ENCODE measurements around the gene ODR4.

ODR4 gene

DNA sequence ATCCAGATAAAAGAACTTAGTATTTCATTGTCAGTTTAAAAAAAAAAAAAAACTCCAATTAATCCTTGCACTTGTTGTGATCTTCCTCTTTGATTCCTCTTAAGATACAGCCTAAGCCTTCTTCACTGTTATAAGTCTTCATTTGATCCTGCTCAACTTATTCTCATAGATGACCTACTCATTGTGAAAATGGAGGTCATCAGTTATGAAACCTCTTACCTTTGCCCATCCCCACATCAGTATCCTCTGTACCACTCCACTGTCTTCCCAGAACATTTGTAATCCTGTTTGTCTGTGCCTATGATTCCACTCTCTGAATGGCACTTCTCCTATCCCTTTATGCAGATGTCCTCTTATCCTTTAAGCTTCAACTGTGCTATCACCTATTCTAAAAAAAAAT, 28.0 kb downstream of the ODR4 start:
- POLR2A ChIA-PET = no interaction called here
- no peak for TF ChIP-seq HDGF (IDR thresholded peaks at IDR 0.05; ENCODE audit: borderline replicate concordance)
- no peak for TF ChIP-seq ARNT (IDR thresholded peaks at IDR 0.05)
- TF ChIP-seq FOXK2 (IDR thresholded peaks at IDR 0.05) = no peak
- TF ChIP-seq PKNOX1 (IDR thresholded peaks at IDR 0.05) = no peak
- no peak for TF ChIP-seq FOXM1 (IDR thresholded peaks at IDR 0.05; ENCODE audit: borderline replicate concordance)
- no peak for TF ChIP-seq SP1 (IDR thresholded peaks at IDR 0.05)
- TF ChIP-seq NFRKB (IDR thresholded peaks at IDR 0.05) = no peak
- TF ChIP-seq BHLHE40 (IDR thresholded peaks at IDR 0.05; ENCODE audit: borderline replicate concordance) = no peak
- no peak for TF ChIP-seq CTBP1 (IDR thresholded peaks at IDR 0.05; ENCODE audit: borderline replicate concordance)
- no peak for TF ChIP-seq FOXA1 (IDR thresholded peaks at IDR 0.05)
- TF ChIP-seq TARDBP (IDR thresholded peaks at IDR 0.05) = no peak
- no peak for TF ChIP-seq LEF1 (IDR thresholded peaks at IDR 0.05; ENCODE audit: borderline replicate concordance)
- TF ChIP-seq ELF4 (IDR thresholded peaks at IDR 0.05) = no peak
- no peak for TF ChIP-seq ZNF384 (IDR thresholded peaks at IDR 0.05)
- no peak for TF ChIP-seq L3MBTL2 (conservative IDR thresholded peaks at IDR 0.05)
- no peak for TF ChIP-seq SUZ12 (IDR thresholded peaks at IDR 0.05)
- CTCF ChIA-PET = interaction anchor here (0.8 kb wide), 1 partner anchor 583 kb away, joined by 5 read pairs; no protein-coding TSS in a partner anchor
- DNase-seq (ENCODE audit: extremely low spot score) = no peak

- POLR2A ChIA-PET = no interaction called here
- peak; percentile 67 for DNase-seq (ENCODE audit: extremely low spot score)
- 0 out of 2 replicates have a peak, but pooled peaks have one; percentile 24 for TF ChIP-seq FOXA1 (IDR thresholded peaks at IDR 0.05)
- TF ChIP-seq L3MBTL2 (conservative IDR thresholded peaks at IDR 0.05) = no peak
- CTCF ChIA-PET = interaction anchor here (0.8 kb wide), 1 partner anchor 582 kb away, joined by 5 read pairs; no protein-coding TSS in a partner anchor
Measured at GRCh38 chr1:186404454-186405051, 28.9 kb downstream of the ODR4 start.

DNA sequence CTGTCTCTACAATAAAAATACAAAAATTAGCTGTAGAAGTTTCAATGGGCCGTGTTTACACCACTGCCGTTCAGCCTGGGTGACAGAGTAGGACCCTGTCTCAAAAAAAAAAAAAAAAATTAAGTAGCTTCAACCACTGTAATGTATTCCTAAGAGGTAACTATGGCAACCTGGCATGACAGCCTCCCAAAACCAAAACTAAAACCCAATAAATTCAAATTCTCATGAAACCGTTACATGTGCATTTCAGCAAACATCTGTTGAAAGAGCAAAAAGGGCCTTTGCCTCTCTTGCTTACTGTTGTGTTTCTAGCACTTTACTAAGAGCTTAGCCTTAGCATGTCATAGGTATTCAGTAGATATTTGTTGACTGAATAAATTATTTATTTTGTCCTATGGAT, 33.5 kb downstream of the ODR4 start:
- CTCF ChIA-PET = no interaction called here

GRCh38 chr1:186413319-186413718, 37.7 kb downstream of the ODR4 start:
- DNase-seq (ENCODE audit: extremely low spot score) = no peak
- CTCF ChIA-PET = no interaction called here

More for the DNA sequence above, 33.5 kb downstream of the ODR4 start:
- DNase-seq (ENCODE audit: extremely low spot score) = no peak
- TF ChIP-seq LEF1 (IDR thresholded peaks at IDR 0.05; ENCODE audit: borderline replicate concordance) (no peak), BHLHE40 (IDR thresholded peaks at IDR 0.05; ENCODE audit: borderline replicate concordance) (no peak), ARNT (IDR thresholded peaks at IDR 0.05) (no peak), SP1 (IDR thresholded peaks at IDR 0.05) (no peak), FOXM1 (IDR thresholded peaks at IDR 0.05; ENCODE audit: borderline replicate concordance) (no peak), ZNF384 (IDR thresholded peaks at IDR 0.05) (no peak)
- POLR2A ChIA-PET = no interaction called here

DNA sequence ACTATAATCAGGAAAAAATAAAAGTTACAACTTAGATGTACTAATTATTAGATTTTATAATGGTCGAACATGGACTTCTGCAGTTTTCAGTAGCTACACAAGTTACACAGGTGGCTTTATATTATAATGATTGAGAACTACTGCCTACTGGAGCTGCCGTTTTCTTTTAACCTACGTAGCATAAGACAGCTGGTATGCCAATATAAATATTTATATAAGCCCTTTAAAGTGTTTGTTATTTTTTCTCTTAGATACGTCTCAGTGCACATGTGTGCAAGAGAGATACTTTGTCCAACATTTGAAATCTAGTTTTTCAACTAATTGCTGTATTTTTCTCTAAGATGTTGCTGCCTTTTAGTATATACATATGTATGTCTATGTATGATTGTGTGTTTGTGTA, 42.9 kb downstream of the ODR4 start:
- TF ChIP-seq SP1 (IDR thresholded peaks at IDR 0.05) = no peak
- TF ChIP-seq PKNOX1 (IDR thresholded peaks at IDR 0.05) = no peak
- TF ChIP-seq BHLHE40 (IDR thresholded peaks at IDR 0.05; ENCODE audit: borderline replicate concordance) = no peak
- TF ChIP-seq SUZ12 (IDR thresholded peaks at IDR 0.05) = no peak
- TF ChIP-seq ARNT (IDR thresholded peaks at IDR 0.05) = no peak
- TF ChIP-seq HDGF (IDR thresholded peaks at IDR 0.05; ENCODE audit: borderline replicate concordance) = no peak
- DNase-seq (ENCODE audit: extremely low spot score) = no peak
- ChIA-PET POLR2A (no interaction called here), CTCF (no interaction called here)

More at GRCh38 chr1:186413319-186413718, 37.7 kb downstream of the ODR4 start:
- POLR2A ChIA-PET = no interaction called here
- TF ChIP-seq FOXK2 (IDR thresholded peaks at IDR 0.05) = no peak

DNA sequence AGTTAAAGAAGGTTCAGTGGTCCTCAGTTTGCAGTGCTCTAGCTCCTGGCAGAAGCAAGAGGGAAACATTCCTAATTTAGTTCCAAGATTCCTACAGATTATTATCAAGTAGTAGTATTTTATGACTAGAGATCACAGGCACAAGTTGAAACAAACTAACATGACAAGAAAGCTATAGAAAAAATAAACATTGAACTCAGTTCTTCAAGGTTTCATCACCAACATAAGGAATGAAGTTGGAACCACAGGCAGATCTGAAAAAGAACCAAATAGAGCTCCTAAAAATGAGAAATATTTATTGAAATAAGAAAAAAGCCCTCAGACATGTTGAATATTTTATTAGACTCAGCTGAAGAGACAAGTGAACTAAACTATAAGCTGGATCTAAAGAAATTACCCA, 44.7 kb downstream of the ODR4 start:
- TF ChIP-seq PKNOX1 (IDR thresholded peaks at IDR 0.05) (no peak), SP1 (IDR thresholded peaks at IDR 0.05) (no peak), ELF4 (IDR thresholded peaks at IDR 0.05) (no peak), SUZ12 (IDR thresholded peaks at IDR 0.05) (no peak), BHLHE40 (IDR thresholded peaks at IDR 0.05; ENCODE audit: borderline replicate concordance) (no peak), FOXK2 (IDR thresholded peaks at IDR 0.05) (no peak), ZNF384 (IDR thresholded peaks at IDR 0.05) (no peak), FOXM1 (IDR thresholded peaks at IDR 0.05; ENCODE audit: borderline replicate concordance) (no peak), FOXA1 (IDR thresholded peaks at IDR 0.05) (no peak), HDGF (IDR thresholded peaks at IDR 0.05; ENCODE audit: borderline replicate concordance) (no peak), NFRKB (IDR thresholded peaks at IDR 0.05) (no peak), ARNT (IDR thresholded peaks at IDR 0.05) (no peak), LEF1 (IDR thresholded peaks at IDR 0.05; ENCODE audit: borderline replicate concordance) (no peak), TARDBP (IDR thresholded peaks at IDR 0.05) (no peak)
- DNase-seq (ENCODE audit: extremely low spot score) = no peak
- ChIA-PET CTCF (no interaction called here), POLR2A (no interaction called here)

DNA sequence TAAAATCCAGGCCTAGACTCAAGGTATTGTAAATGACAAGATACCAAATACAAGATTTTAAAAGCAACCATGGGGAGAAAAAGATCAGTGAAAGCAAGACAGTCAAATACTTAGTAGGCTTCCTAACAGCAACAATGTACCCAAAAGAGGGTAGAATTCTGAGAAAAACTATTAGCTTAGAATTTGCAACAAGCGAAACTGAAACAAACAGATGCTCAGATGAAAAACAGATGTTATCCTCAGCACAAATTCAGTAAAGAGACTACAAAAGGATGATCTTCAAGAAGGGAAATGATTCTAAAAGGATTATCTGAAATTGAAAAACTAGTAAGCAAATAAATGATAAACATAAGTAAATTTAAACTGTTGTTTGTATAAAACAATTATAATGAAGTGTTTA, 45.3 kb downstream of the ODR4 start:
- ChIA-PET POLR2A (no interaction called here), CTCF (no interaction called here)
- DNase-seq (ENCODE audit: extremely low spot score) = no peak
- TF ChIP-seq FOXK2 (IDR thresholded peaks at IDR 0.05) = no peak
- no peak for TF ChIP-seq FOXM1 (IDR thresholded peaks at IDR 0.05; ENCODE audit: borderline replicate concordance)
- TF ChIP-seq L3MBTL2 (conservative IDR thresholded peaks at IDR 0.05) = no peak
- no peak for TF ChIP-seq ARNT (IDR thresholded peaks at IDR 0.05)
- no peak for TF ChIP-seq NFRKB (IDR thresholded peaks at IDR 0.05)
- no peak for TF ChIP-seq BHLHE40 (IDR thresholded peaks at IDR 0.05; ENCODE audit: borderline replicate concordance)
- no peak for TF ChIP-seq HDGF (IDR thresholded peaks at IDR 0.05; ENCODE audit: borderline replicate concordance)
- no peak for TF ChIP-seq PKNOX1 (IDR thresholded peaks at IDR 0.05)
- TF ChIP-seq ELF4 (IDR thresholded peaks at IDR 0.05) = no peak
- no peak for TF ChIP-seq SUZ12 (IDR thresholded peaks at IDR 0.05)

All from HEK293T (cell line).